ENCODE measurements around the gene LRMDA.

Gene LRMDA

GRCh38 chr10:75648351-75648750 lies 216.9 kb downstream of the LRMDA start:
- Histone ChIP-seq H3K4me2 (ENCODE audit: low read depth, low read length, poor library complexity, severe bottlenecking) (no peak overlapping the region), H3F3A (ENCODE audit: insufficient read depth) (no peaks in the 10 kb centered on the region), H3K27ac (ENCODE audit: low read depth, low read length) (no peak overlapping the region), H3K9ac (ENCODE audit: low read length) (no peak overlapping the region), H3K9me3 (ENCODE audit: insufficient read depth, low read length) (no peaks in the 10 kb centered on the region), H2AFZ (ENCODE audit: low read depth, low read length, severe bottlenecking) (no peak overlapping the region), H3K36me3 (ENCODE audit: low read length) (no peaks in the 10 kb centered on the region), H3K79me2 (ENCODE audit: insufficient read depth, low read length) (no peaks in the 10 kb centered on the region), H4K20me1 (ENCODE audit: low read depth, low read length) (no peaks in the 10 kb centered on the region), H3K9me2 (replicated peaks; ENCODE audit: insufficient read depth, low read length) (no peaks in the 10 kb centered on the region), H3K27me3 (ENCODE audit: low read length) (no peaks in the 10 kb centered on the region), H3K4me3 (ENCODE audit: insufficient read depth, low read length, poor library complexity, severe bottlenecking) (no peak overlapping the region)
- TF ChIP-seq EZH2phosphoT487 (conservative IDR thresholded peaks at IDR 0.05; ENCODE audit: low read length) (no peak), CTCF (IDR thresholded peaks at IDR 0.05; ENCODE audit: insufficient read depth, low read length, poor library complexity, severe bottlenecking) (no peak)

GRCh38 chr10:75648854-75649253 lies 217.4 kb downstream of the LRMDA start:
- no peak for TF ChIP-seq EZH2phosphoT487 (conservative IDR thresholded peaks at IDR 0.05; ENCODE audit: low read length)
- TF ChIP-seq CTCF (IDR thresholded peaks at IDR 0.05; ENCODE audit: insufficient read depth, low read length, poor library complexity, severe bottlenecking) = no peak
- Histone ChIP-seq H2AFZ (ENCODE audit: low read depth, low read length, severe bottlenecking) (no peak overlapping the region), H3K9me3 (ENCODE audit: insufficient read depth, low read length) (no peaks in the 10 kb centered on the region), H3K27me3 (ENCODE audit: low read length) (no peaks in the 10 kb centered on the region), H3F3A (ENCODE audit: insufficient read depth) (no peaks in the 10 kb centered on the region), H3K4me2 (ENCODE audit: low read depth, low read length, poor library complexity, severe bottlenecking) (no peak overlapping the region), H3K9me2 (replicated peaks; ENCODE audit: insufficient read depth, low read length) (no peaks in the 10 kb centered on the region), H3K27ac (ENCODE audit: low read depth, low read length) (no peak overlapping the region), H3K79me2 (ENCODE audit: insufficient read depth, low read length) (no peaks in the 10 kb centered on the region), H3K9ac (ENCODE audit: low read length) (no peak overlapping the region), H4K20me1 (ENCODE audit: low read depth, low read length) (no peaks in the 10 kb centered on the region), H3K4me3 (ENCODE audit: insufficient read depth, low read length, poor library complexity, severe bottlenecking) (no peak overlapping the region), H3K36me3 (ENCODE audit: low read length) (no peaks in the 10 kb centered on the region)

GRCh38 chr10:75649466-75649865 lies 218.0 kb downstream of the LRMDA start:
- no peak overlapping the region for H2AFZ ChIP-seq (ENCODE audit: low read depth, low read length, severe bottlenecking)
- H3K4me2 ChIP-seq (ENCODE audit: low read depth, low read length, poor library complexity, severe bottlenecking) = no peak overlapping the region
- no peak overlapping the region for H3K9ac ChIP-seq (ENCODE audit: low read length)
- no peak overlapping the region for H3K4me3 ChIP-seq (ENCODE audit: insufficient read depth, low read length, poor library complexity, severe bottlenecking)
- H3K27me3 ChIP-seq (ENCODE audit: low read length) = no peaks in the 10 kb centered on the region
- H3K9me2 ChIP-seq (replicated peaks; ENCODE audit: insufficient read depth, low read length) = no peaks in the 10 kb centered on the region
- no peaks in the 10 kb centered on the region for H3K36me3 ChIP-seq (ENCODE audit: low read length)
- TF ChIP-seq CTCF (IDR thresholded peaks at IDR 0.05; ENCODE audit: insufficient read depth, low read length, poor library complexity, severe bottlenecking) = no peak
- no peak for TF ChIP-seq EZH2phosphoT487 (conservative IDR thresholded peaks at IDR 0.05; ENCODE audit: low read length)
- no peaks in the 10 kb centered on the region for H4K20me1 ChIP-seq (ENCODE audit: low read depth, low read length)
- no peaks in the 10 kb centered on the region for H3K79me2 ChIP-seq (ENCODE audit: insufficient read depth, low read length)
- H3K27ac ChIP-seq (ENCODE audit: low read depth, low read length) = no peak overlapping the region
- H3K9me3 ChIP-seq (ENCODE audit: insufficient read depth, low read length) = no peaks in the 10 kb centered on the region
- H3F3A ChIP-seq (ENCODE audit: insufficient read depth) = no peaks in the 10 kb centered on the region

Data from SU-DHL-6 (cell line).